Skeletal muscle satellite cell (primary cell): ENCODE results near the gene FNDC3B.

Source experiments
- H3K27me3 ChIP-seq: 2 replicates; pipeline ENCODE4 v1.7.0; 2013; ENCODE audit warnings: low read length; ENCODE audit not compliant: control insufficient read depth, insufficient read depth
- H3K36me3 ChIP-seq: 2 replicates; pipeline ENCODE4 v1.7.0; 2013; ENCODE audit warnings: mild to moderate bottlenecking, control low read depth, low read length; ENCODE audit not compliant: insufficient read depth
- H3K4me1 ChIP-seq: 2 replicates; pipeline ENCODE4 v1.7.0; 2013; ENCODE audit warnings: low read length; ENCODE audit not compliant: control insufficient read depth, insufficient read depth
- H3K4me2 ChIP-seq: 2 replicates; pipeline ENCODE4 v1.7.0; 2013; ENCODE audit warnings: mild to moderate bottlenecking, low read length
- H3K4me3 ChIP-seq: 2 replicates; pipeline ENCODE4 v1.7.0; 2013; ENCODE audit warnings: low read length
- H3K9ac ChIP-seq: 2 replicates; pipeline ENCODE4 v1.7.0; 2013; ENCODE audit warnings: mild to moderate bottlenecking, low read depth, low read length, moderate library complexity
- H3K9me3 ChIP-seq: replicated peaks from 2 replicates; pipeline ENCODE4 v1.7.0; 2013; ENCODE audit warnings: mild to moderate bottlenecking, control low read depth, low read length

FNDC3B gene

DNA sequence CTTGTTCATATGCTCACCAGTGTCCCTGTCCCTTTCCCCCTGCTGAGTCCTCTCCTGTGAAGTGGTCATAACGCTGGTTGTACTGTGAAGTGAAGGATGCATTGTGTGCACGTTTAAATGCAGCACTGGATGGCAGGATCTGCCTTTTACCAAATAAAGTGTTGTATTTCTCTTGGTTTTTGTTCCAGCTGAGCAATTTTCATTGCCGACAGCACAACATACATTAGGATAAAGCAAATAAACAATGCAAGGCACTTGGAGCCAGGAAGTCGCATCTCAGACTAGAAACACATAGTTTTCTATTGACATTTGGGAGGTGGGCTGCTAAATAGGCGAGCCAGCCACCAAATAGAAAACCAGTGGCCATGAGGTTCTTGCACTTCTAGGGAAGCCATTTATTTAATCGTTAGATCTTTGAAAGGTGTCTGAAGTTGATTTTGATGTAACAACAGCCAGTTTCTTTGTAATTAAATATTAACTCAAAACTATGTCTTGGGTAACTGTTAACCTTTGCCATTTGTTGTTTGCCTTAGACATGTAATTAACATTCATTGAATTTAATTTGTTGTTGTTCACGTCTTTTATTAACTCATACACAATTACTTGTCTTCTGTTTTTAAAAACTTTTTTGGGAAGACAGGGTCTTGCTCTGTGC is 185.3 kb downstream of the FNDC3B start:
- H3K9me3 ChIP-seq, result no peaks in the 10 kb centered on the region
- H3K4me2 ChIP-seq, result no peak overlapping the region
- no peak overlapping the region for H3K4me3 ChIP-seq
- no peak overlapping the region for H3K9ac ChIP-seq
- peaks cover 24% of the 10 kb centered on the region for H3K4me1 ChIP-seq
- H3K36me3 ChIP-seq, result peaks cover 30% of the 10 kb centered on the region
- no peaks in the 10 kb centered on the region for H3K27me3 ChIP-seq

DNA sequence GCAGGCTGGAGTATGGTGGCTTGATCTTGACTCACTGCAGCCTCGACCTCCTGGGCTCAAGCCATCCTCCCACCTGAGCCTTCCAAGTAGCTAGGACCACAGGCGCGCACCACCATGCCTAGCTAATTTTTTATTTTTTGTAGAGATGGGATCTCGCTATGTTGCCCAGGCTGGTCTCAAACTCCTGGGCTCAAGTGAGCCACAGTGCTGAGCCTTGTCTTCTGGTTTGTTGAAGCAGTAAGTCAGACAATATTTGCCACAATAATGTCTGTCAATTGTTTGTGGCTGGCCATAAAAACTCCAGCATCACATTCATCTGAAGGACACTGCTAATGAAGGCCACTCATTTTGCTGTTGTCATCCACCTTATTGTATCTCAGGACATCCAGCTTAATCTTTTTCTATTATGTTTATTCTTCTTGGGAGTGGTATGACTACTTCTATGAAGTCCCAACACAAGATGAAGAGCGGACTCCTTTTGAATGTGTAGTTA is 185.9 kb downstream of the FNDC3B start:
- peaks cover 30% of the 10 kb centered on the region for H3K36me3 ChIP-seq
- H3K9ac ChIP-seq, result no peak overlapping the region
- peaks cover 24% of the 10 kb centered on the region for H3K4me1 ChIP-seq
- H3K4me2 ChIP-seq, result no peak overlapping the region
- no peaks in the 10 kb centered on the region for H3K9me3 ChIP-seq
- H3K4me3 ChIP-seq, result no peak overlapping the region
- no peaks in the 10 kb centered on the region for H3K27me3 ChIP-seq

DNA sequence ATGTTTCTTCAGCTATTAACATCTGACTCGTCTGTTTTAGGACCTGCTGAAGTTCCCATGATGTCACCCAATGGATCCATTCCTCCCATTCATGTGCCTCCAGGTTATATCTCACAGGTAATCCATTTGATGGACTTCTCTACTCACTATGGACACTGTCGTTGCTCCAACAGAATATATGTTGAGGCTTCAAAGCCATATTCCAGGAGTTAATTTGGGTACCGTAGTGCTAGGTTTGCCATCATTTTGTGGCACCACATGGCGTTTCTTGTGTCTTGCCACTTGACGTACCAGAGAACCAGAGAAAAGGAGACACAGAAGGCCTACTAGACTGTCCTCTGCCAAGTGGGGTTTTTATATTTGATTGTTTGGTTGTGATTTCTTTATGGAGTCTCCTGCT is 187.5 kb downstream of the FNDC3B start:
- Histone ChIP-seq H3K36me3 (peaks cover 37% of the 10 kb centered on the region), H3K9ac (no peak overlapping the region), H3K4me3 (no peak overlapping the region), H3K4me1 (peaks cover 11% of the 10 kb centered on the region), H3K4me2 (no peak overlapping the region), H3K9me3 (no peaks in the 10 kb centered on the region), H3K27me3 (no peaks in the 10 kb centered on the region)

DNA sequence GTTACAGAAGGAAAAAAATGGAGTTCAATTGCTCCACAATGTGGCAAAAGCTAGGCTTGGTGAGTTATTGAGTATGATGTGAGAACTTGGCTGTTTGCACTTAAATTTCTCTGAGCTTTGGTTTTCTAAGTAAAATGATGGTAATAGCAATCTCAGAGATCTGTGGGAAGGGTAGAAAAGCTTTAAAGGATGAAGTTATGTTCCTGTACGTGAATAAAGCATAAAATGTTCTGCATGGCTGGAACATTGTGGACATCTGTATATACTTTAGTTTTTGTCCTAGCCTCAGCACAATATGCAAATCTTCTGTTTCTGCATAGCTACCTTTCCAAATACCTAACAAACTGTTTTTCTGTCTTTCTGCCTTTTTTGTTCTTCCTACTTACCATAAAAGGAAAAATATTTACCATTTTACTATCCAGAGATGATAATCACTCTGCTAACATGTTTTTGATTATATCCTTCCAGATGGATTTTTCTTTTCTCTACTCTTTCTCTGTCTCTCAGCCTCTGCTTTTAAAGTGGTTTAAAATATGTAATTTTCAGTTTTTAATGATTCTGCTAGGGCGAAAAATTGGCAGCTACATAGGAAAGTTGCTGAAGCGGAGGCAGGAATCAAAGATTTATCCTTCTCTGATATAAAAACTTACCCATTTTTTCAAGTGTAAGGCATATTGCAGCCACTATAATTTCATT is 188.1 kb downstream of the FNDC3B start:
- no peaks in the 10 kb centered on the region for H3K27me3 ChIP-seq
- no peak overlapping the region for H3K4me2 ChIP-seq
- H3K36me3 ChIP-seq, result peaks cover 38% of the 10 kb centered on the region
- no peak overlapping the region for H3K4me3 ChIP-seq
- H3K9ac ChIP-seq, result no peak overlapping the region
- no peaks in the 10 kb centered on the region for H3K9me3 ChIP-seq
- peaks cover 4% of the 10 kb centered on the region for H3K4me1 ChIP-seq

DNA sequence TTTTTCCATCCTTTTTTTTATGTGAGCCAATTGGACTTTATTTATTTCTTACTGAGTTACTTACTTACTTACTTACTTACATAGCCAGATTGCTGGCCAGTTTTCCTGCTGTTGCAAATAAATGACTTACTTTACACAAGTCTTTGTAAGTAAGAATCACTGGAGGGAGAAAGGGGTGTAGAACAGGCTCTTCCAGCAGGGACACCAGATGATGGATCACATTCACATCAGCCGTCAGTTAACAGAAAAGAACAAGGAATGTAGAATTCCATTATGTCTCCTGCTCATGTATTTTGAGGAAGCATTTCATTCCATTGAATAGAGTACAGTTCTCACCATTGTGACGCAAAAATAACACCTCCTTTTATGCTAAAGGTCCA is 188.6 kb downstream of the FNDC3B start:
- H3K4me2 ChIP-seq, result no peak overlapping the region
- no peak overlapping the region for H3K9ac ChIP-seq
- peaks cover 40% of the 10 kb centered on the region for H3K36me3 ChIP-seq
- no peaks in the 10 kb centered on the region for H3K9me3 ChIP-seq
- H3K4me1 ChIP-seq, result no peaks in the 10 kb centered on the region
- no peaks in the 10 kb centered on the region for H3K27me3 ChIP-seq
- H3K4me3 ChIP-seq, result no peak overlapping the region

DNA sequence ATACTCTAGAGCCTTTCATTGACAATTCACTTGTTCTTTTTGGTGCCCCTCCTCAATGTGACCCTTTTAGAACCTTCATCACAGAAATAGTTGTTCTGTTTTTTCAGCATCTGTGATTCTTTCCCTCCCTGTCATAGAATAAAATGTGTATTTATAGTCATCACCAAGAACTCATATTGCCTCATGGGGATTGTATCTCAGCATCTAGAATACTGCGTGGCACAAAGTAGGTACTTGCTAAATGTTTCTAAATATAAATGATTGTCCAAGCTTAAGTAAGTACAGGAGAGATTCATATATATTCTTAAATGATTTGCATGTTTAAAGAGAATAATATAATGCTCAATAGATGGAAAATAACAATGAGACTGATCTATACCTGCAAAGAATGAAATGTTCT is 190.1 kb downstream of the FNDC3B start:
- peaks cover 45% of the 10 kb centered on the region for H3K36me3 ChIP-seq
- H3K4me2 ChIP-seq, result no peak overlapping the region
- no peaks in the 10 kb centered on the region for H3K4me1 ChIP-seq
- H3K9me3 ChIP-seq, result no peaks in the 10 kb centered on the region
- no peak overlapping the region for H3K4me3 ChIP-seq
- H3K27me3 ChIP-seq, result no peaks in the 10 kb centered on the region
- no peak overlapping the region for H3K9ac ChIP-seq

DNA sequence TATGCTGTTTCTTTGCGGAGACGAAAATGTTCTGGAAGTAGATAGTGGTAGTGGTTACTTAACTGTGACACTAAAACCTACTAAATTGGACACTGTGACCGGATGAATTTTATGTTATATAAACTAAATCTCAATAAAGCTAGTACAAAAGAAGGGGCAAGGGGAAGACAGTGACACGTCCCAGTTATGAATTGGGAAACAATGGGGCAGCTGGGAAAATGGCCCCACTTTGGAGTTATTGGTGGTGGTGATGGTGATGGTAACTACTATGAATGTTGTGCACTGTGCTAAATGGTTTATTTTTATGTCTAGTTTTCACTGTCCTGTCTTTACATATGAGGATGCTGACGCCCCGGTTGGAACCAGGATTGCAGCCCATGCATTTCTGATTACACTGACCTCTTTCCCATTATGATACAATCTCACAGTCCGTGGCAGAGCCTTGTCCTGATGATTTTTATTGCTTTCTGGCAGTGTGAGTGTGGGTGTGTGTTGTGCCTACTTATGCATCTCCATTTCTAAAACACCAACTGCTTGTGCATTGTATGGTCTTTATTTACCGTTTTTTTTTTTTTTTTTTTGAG is 192.0 kb downstream of the FNDC3B start:
- Histone ChIP-seq H3K4me2 (no peak overlapping the region), H3K9ac (no peak overlapping the region), H3K27me3 (no peaks in the 10 kb centered on the region), H3K36me3 (peaks cover 45% of the 10 kb centered on the region), H3K4me3 (no peak overlapping the region), H3K4me1 (no peaks in the 10 kb centered on the region), H3K9me3 (no peaks in the 10 kb centered on the region)

DNA sequence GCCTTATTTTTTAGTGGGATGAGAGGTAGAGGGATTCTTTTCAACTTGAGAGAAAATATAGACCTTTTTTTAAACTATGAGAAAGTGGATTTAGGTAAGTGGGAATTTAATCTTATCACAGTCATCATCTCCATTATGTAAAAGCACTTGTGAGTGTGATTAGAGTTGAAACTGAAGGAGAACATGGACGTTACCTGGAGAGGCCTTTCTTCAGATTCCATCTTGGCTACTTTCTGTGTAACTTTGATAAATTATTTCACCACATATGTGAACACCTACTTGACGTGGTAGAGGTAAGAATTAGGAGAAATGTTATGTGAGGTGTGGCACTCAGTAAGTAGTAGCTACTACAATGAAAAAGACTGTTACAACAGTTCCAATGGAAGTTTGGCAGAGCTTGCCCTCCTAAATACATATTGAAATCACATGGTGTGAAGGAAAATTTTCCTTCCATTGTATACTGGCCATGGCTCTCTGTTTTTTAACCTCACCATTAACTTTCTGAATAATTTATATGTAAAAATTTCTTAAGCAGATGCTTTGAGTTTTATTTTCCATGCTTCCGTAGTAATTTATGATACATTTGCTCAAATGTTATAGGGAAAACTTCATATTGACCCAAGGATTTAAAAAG is 193.3 kb downstream of the FNDC3B start:
- Histone ChIP-seq H3K9ac (no peak overlapping the region), H3K27me3 (no peaks in the 10 kb centered on the region), H3K4me3 (no peak overlapping the region), H3K9me3 (no peaks in the 10 kb centered on the region), H3K36me3 (peaks cover 34% of the 10 kb centered on the region), H3K4me1 (no peaks in the 10 kb centered on the region), H3K4me2 (no peak overlapping the region)

DNA sequence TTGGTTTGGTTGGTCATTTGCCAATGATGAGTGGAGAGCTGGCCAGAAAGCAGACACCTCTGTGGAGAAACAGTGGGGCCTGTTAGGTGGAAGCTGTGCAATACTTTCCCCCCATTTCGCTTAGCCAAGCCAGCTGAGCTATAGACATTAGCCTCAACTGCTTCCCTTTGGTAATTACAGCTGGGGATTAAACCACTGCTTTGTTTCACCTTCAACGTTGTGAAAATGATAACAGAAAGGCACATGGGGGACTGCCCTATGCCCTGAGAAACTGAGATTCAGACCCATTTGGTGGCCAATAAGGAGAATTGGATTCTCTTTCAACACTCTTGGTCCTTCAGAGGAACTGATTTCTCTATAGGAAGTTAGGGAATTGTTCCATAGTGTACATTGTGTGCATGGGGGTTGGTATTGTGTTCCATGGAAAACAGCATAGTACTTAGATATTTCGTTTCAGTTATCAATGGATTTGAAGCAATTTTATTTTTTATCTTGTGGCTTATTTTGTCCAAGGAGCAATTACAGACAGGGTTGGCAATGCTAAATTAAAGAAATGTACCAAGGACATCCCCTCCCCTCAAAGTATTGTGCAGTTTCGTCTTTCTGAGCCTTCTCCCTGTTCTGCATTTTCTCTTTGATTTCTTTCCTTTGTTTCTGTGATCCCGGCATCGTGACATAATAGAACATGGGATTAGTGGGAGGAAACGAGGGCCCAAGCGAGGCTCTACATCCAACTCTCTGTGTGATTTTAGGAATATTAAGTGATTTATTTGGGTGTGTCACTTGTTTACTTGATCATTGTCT is 194.3 kb downstream of the FNDC3B start:
- Histone ChIP-seq H3K9me3 (no peaks in the 10 kb centered on the region), H3K27me3 (no peaks in the 10 kb centered on the region), H3K4me3 (no peak overlapping the region), H3K9ac (no peak overlapping the region), H3K4me2 (no peak overlapping the region), H3K36me3 (peaks cover 24% of the 10 kb centered on the region), H3K4me1 (no peaks in the 10 kb centered on the region)

DNA sequence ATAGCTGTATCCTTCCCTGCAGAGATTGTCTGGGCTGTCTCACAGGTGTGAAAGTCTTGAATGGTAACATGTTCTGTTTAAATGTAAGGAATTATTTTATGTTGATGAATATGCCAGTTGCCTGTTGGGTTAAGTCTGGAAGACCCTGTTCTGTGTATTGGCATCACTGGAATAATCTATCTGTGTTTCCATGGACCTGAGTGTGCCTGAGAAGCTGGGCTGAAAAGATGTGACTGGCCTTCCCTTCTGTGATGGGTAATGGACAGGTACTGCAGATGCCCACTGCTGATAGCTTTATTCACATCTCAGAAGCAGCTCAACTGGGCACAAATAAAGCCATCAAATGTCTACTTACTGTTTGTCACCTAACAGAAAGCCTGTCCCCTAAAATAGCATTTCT is 196.3 kb downstream of the FNDC3B start:
- Histone ChIP-seq H3K27me3 (no peaks in the 10 kb centered on the region), H3K4me2 (no peak overlapping the region), H3K9ac (no peak overlapping the region), H3K9me3 (no peaks in the 10 kb centered on the region), H3K4me3 (no peak overlapping the region), H3K4me1 (no peaks in the 10 kb centered on the region), H3K36me3 (peaks cover 21% of the 10 kb centered on the region)
